ENCODE results near the gene SEC16A.

DNA sequence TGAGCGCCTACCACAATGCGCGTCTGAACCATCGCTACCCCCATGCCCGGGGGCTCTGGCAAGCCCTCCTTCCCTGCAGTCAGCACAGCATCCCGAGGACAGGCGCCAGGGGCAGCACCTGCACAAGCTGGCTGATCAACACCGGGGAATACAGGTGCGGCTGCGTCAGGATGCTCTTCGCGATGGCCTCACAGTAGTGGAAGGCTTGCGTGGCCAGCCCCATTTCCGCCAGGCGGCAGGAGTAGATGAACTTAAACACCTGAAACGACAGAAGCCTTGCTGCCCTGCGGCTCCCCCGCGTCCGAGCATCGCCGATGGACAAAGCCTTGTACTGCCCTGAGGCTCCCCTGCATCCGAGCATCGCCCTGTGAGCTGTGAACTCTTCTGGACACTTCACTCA, 25.5 kb downstream of the SEC16A start:
- no peak for TF ChIP-seq POLR2A (IDR thresholded peaks at IDR 0.05)
- TF ChIP-seq, protein P1, sequence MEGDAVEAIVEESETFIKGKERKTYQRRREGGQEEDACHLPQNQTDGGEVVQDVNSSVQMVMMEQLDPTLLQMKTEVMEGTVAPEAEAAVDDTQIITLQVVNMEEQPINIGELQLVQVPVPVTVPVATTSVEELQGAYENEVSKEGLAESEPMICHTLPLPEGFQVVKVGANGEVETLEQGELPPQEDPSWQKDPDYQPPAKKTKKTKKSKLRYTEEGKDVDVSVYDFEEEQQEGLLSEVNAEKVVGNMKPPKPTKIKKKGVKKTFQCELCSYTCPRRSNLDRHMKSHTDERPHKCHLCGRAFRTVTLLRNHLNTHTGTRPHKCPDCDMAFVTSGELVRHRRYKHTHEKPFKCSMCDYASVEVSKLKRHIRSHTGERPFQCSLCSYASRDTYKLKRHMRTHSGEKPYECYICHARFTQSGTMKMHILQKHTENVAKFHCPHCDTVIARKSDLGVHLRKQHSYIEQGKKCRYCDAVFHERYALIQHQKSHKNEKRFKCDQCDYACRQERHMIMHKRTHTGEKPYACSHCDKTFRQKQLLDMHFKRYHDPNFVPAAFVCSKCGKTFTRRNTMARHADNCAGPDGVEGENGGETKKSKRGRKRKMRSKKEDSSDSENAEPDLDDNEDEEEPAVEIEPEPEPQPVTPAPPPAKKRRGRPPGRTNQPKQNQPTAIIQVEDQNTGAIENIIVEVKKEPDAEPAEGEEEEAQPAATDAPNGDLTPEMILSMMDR (IDR thresholded peaks at IDR 0.05): no peak
